Ovary (tissue), 3 donors: ENCODE data around the gene SSBP2.

Experiments used
- CTCF ChIP-seq, 3 donors: fragments of 450-650 bp in 2 of 3; fragments of 200-600 bp in 1 of 3; IDR thresholded peaks; one replicate each; pipeline versions ENCODE4 v1.5.1 to v1.8.0; 2016 to 2022; ENCODE audit warnings: antibody characterized with exemption in 3 of 3, mild to moderate bottlenecking in 1 of 3
- POLR2A ChIP-seq: fragments of 450-650 bp; IDR thresholded peaks from one replicate; pipeline ENCODE4 v1.6.1; 2017; ENCODE audit warnings: antibody characterized with exemption, mild to moderate bottlenecking, moderate library complexity
- donor health status: DM: no; HTN: no; CAD: no.

GRCh38 chr5:81601919-81602318, 149.0 kb downstream of the SSBP2 start:
- TF ChIP-seq CTCF (IDR thresholded peaks at IDR 0.05), result no peak
- no peak for TF ChIP-seq POLR2A
